ENCODE results near the gene ITGB5.
"Not testable (repeated sequence)": the region's sequence is repeated elsewhere in the genome, so short reads cannot be mapped to it uniquely, and the experiment has no call there.

The ITGB5 gene

GRCh38 chr3:124782377-124782712 lies 104.8 kb downstream of the ITGB5 start:
- DNase-seq = not testable (repeated sequence)

GRCh38 chr3:124781476-124782376 lies 105.4 kb downstream of the ITGB5 start:
- no peak for DNase-seq

- no peak for DNase-seq
Measured at GRCh38 chr3:124780761-124781475, 106.2 kb downstream of the ITGB5 start.

- no peak for DNase-seq
Measured at GRCh38 chr3:124780356-124780755, 106.8 kb downstream of the ITGB5 start.

- no peak for DNase-seq
Measured at GRCh38 chr3:124779751-124780191, 107.4 kb downstream of the ITGB5 start.

- no peak for DNase-seq
Measured at GRCh38 chr3:124779116-124779515, 108.0 kb downstream of the ITGB5 start.

GRCh38 chr3:124777762-124778470 lies 109.2 kb downstream of the ITGB5 start:
- DNase-seq = no peak

GRCh38 chr3:124776856-124777255 lies 110.3 kb downstream of the ITGB5 start:
- no peak for DNase-seq

- DNase-seq = no peak
Measured at GRCh38 chr3:124775877-124776276, 111.3 kb downstream of the ITGB5 start.

- DNase-seq = no peak
Measured at GRCh38 chr3:124774841-124775402, 112.2 kb downstream of the ITGB5 start.

GRCh38 chr3:124774327-124774718 lies 112.8 kb downstream of the ITGB5 start:
- DNase-seq = no peak

GRCh38 chr3:124773351-124774326 lies 113.5 kb downstream of the ITGB5 start:
- no peak for DNase-seq

GRCh38 chr3:124772081-124772831 lies 114.9 kb downstream of the ITGB5 start:
- no peak for DNase-seq

GRCh38 chr3:124771083-124771445 lies 116.1 kb downstream of the ITGB5 start:
- DNase-seq = no peak

- DNase-seq = no peak
Measured at GRCh38 chr3:124770336-124771082, 116.7 kb downstream of the ITGB5 start.

- no peak for DNase-seq
Measured at GRCh38 chr3:124769462-124769861, 117.7 kb downstream of the ITGB5 start.

- DNase-seq = no peak
Measured at GRCh38 chr3:124768812-124769211, 118.4 kb downstream of the ITGB5 start.

GRCh38 chr3:124767691-124768090 lies 119.5 kb downstream of the ITGB5 start:
- DNase-seq = no peak

- DNase-seq = no peak
Measured at GRCh38 chr3:124767264-124767663, 119.9 kb downstream of the ITGB5 start.
